Ascending aorta (tissue), 2 donors: Measurements from ENCODE around the gene DRAM1. TPM values are rescaled to one million over a fixed set of nuclear protein-coding genes. Genes with fewer than 3 reads are reported as not detected.

Experiments used
- DNase-seq, 2 donors: peaks; one replicate each; pipeline ENCODE4 v3.0.0-alpha.2; 2019; ENCODE audit warnings: low spot score in 2 of 2
- H3K27ac ChIP-seq, 2 donors: fragments of 200-600 bp; sonication (generic); one replicate each; pipeline ENCODE4 v1.5.1; 2016 to 2017; ENCODE audit warnings: mild to moderate bottlenecking in 1 of 2
- H3K27me3 ChIP-seq: fragments of 200-600 bp; sonication (generic); one replicate; pipeline ENCODE4 v1.5.1; 2017
- H3K36me3 ChIP-seq, 2 donors: fragments of 200-600 bp; sonication (generic); one replicate each; pipeline ENCODE4 v1.5.1; 2016
- H3K4me1 ChIP-seq, 2 donors: fragments of 200-600 bp; sonication (generic); one replicate each; pipeline ENCODE4 v1.5.1; 2016 to 2017; ENCODE audit warnings: mild to moderate bottlenecking in 1 of 2
- H3K4me3 ChIP-seq, 2 donors: fragments of 200-600 bp; sonication (generic); one replicate each; pipeline ENCODE4 v1.5.1; 2016 to 2017; ENCODE audit warnings: mild to moderate bottlenecking in 1 of 2
- H3K9me3 ChIP-seq, 2 donors: fragments of 200-600 bp; sonication (generic); one replicate each; pipeline ENCODE4 v1.5.1; 2016
- intact Hi-C: fragments of 100-400 bp; cut with DNase I; formaldehyde crosslinking; loops from one replicate; pipeline ENCODE4 v1.15.1; 2023
- total RNA-seq: library from RNA; depleted of rRNA; stranded (reverse); fragments of >200 nt; gene quantifications from one replicate; pipeline ENCODE4 v1.1.0, GENCODE V29; 2016
- TF ChIP-seq, protein P1 (sequence below), 3 experiments: fragments of 200-600 bp in 2 of 3; fragments of 450-650 bp in 1 of 3; sonication (generic) in 2 of 3; IDR thresholded peaks; one replicate each; pipeline ENCODE4 v1.5.1; 2016 to 2019; ENCODE audit warnings: antibody characterized with exemption in 3 of 3, mild to moderate bottlenecking in 1 of 3, moderate library complexity in 1 of 3

DRAM1 gene
- total RNA-seq, 1 donor from 2014 or later = 8.8 TPM

DNA sequence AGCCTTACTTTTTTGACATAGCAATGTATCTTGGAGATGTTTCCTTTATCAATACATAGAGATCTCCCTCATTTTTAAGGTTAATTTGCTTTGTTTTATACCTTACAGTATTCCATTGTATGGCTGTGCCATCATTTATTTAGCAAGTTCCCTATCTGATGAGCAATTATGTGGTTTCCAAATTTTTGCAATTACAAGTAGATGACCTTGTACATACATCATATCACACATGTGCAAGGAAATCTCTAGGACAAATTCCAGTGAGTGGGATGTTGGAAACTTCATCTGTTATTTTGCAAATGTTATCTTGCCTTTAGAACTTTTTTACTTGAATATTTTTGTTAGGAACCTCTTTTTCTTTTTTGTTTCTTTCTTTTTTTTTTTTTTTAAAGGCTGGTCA, 49.7 kb downstream of the DRAM1 start:
- no peaks in the 10 kb centered on the region for H3K9me3 ChIP-seq
- H3K4me1 ChIP-seq = no peaks in the 10 kb centered on the region
- TF ChIP-seq, protein P1, sequence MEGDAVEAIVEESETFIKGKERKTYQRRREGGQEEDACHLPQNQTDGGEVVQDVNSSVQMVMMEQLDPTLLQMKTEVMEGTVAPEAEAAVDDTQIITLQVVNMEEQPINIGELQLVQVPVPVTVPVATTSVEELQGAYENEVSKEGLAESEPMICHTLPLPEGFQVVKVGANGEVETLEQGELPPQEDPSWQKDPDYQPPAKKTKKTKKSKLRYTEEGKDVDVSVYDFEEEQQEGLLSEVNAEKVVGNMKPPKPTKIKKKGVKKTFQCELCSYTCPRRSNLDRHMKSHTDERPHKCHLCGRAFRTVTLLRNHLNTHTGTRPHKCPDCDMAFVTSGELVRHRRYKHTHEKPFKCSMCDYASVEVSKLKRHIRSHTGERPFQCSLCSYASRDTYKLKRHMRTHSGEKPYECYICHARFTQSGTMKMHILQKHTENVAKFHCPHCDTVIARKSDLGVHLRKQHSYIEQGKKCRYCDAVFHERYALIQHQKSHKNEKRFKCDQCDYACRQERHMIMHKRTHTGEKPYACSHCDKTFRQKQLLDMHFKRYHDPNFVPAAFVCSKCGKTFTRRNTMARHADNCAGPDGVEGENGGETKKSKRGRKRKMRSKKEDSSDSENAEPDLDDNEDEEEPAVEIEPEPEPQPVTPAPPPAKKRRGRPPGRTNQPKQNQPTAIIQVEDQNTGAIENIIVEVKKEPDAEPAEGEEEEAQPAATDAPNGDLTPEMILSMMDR (IDR thresholded peaks at IDR 0.05) = no peak
- no peaks in the 10 kb centered on the region for H3K27me3 ChIP-seq
- intact Hi-C loops = no loop called here
- no peak for DNase-seq
- no peak overlapping the region for H3K27ac ChIP-seq
- peaks cover 2 to 19% of the 10 kb centered on the region in 2 donors for H3K36me3 ChIP-seq
- H3K4me3 ChIP-seq = no peak overlapping the region

DNA sequence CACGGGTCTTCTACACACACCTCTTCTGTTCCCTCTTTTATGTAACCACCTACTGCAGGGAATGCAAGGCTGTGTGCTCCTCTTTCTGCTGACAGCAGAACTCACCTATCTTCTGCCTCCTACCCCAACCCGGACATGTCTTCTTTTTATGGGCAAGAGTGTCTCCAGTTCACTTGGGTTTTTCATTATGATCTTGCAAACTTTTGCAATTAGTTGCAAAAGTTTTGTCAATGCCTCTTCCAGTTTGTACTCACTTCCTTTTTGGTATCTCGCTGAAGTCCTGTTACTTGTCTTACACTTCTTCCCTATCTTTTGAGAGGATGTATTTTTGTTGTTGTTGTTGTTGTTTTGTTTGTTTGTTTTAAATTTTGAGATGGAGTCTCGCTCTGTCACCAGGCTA, 50.6 kb downstream of the DRAM1 start:
- Histone ChIP-seq H3K4me1 (no peaks in the 10 kb centered on the region), H3K4me3 (no peak overlapping the region), H3K27me3 (no peaks in the 10 kb centered on the region), H3K36me3 (peaks cover 0 to 10% of the 10 kb centered on the region in 2 donors), H3K27ac (no peak overlapping the region), H3K9me3 (no peaks in the 10 kb centered on the region)
- intact Hi-C loops = no loop called here
- TF ChIP-seq, protein P1 (IDR thresholded peaks at IDR 0.05) = no peak
- no peak for DNase-seq

DNA sequence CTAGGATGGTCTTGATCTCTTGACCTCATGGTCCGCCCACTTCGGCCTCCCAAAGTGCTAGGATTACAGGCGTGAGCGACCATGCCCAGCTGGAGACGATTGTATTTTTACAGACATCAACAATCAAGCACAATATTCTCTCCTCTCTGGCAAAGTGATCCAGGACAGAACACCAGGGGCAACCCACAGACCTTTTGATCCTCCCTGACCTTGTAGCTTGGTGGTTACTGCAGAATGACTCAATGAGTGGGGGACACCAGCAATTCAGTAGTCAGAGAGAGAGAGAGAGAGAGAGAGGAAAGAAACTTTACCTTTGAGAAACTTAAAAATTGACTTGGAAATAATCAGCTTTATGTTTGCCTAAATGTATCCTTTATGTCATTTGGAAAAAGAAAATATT, 51.2 kb downstream of the DRAM1 start:
- no peak overlapping the region for H3K4me3 ChIP-seq
- no peaks in the 10 kb centered on the region for H3K27me3 ChIP-seq
- intact Hi-C loops = no loop called here
- no peaks in the 10 kb centered on the region for H3K9me3 ChIP-seq
- peaks cover 0 to 5% of the 10 kb centered on the region in 2 donors for H3K36me3 ChIP-seq
- no peak overlapping the region for H3K27ac ChIP-seq
- DNase-seq = no peak
- TF ChIP-seq, protein P1 (IDR thresholded peaks at IDR 0.05) = no peak
- H3K4me1 ChIP-seq = no peaks in the 10 kb centered on the region

DNA sequence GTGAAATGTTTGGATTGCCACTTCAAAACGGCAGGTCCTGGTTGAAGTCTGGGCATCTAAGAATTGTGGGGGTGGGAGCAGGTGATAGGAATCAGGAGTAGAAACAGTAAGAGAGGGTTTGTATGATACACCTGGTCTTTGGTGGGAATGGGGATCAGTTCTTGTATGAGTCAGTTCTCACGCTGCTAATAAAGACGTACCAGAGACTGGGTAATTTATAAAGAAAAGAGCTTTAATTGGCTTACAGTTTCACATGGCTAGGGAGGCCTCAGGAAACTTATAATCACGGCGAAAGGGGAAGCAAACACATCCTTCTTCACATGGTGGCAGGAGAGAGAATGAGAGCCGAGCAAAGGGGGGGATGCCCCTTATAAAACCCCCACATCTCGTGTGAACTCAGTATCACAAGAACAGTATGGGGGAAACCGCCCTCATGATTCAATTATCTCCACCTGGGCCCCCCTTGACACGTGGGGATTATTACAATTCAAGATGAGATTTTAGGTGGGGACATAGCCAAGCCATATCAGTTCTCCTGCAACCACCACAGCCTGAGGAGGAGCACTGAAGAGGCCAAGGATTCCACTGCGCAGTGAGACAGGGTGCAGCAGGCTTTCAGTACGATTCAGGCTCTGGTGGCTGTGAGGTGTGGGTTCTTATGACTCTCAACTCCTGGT, 52.1 kb downstream of the DRAM1 start:
- Histone ChIP-seq H3K36me3 (no peaks in the 10 kb centered on the region), H3K4me1 (no peaks in the 10 kb centered on the region), H3K27me3 (no peaks in the 10 kb centered on the region), H3K9me3 (no peaks in the 10 kb centered on the region), H3K27ac (no peak overlapping the region), H3K4me3 (no peak overlapping the region)
- TF ChIP-seq, protein P1 (IDR thresholded peaks at IDR 0.05) = no peak
- DNase-seq = no peak
- intact Hi-C loops = no loop called here

DNA sequence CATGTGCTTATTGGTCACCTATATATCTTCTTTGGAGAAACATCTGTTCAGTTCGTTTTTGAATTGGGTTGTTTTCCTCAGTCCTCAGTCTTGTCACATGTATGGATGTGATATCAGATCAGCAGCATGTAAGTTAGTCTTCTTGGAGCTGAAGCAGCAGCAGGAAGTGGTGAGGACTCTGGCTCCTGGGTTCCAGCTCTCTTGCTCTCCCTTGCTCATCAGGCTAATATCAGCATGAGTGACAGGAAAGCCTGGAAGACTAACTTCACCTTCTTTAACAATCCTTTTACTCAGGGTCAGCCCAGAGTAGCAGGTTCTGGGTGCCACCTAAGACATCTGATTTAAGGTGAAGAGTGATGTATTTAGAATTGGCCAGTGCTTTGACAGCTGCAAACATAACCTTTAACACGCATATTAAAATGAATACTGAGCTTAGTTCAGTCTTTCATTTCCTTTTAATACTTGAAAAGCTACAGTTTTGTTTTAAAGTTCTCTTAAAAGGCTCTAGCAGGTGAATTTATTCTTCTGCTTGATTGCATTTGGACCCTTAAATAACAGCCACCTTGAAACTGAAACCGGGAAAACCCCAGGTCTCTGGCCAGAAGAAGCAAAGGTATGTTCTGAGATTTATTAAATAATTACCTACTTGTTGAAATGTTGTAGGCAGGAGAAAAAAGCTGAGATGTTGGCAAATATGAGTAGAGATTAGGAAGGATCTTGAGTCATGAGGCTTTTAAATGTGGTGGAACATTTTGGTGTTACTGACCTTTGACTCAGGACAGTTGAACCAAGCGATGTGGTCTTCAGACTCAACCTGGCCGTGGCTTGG, 54.3 kb downstream of the DRAM1 start:
- H3K27ac ChIP-seq = no peak overlapping the region
- TF ChIP-seq, protein P1 (IDR thresholded peaks at IDR 0.05) = no peak
- intact Hi-C loops = no loop called here
- DNase-seq = no peak
- no peak overlapping the region for H3K4me3 ChIP-seq
- H3K4me1 ChIP-seq = no peaks in the 10 kb centered on the region
- no peaks in the 10 kb centered on the region for H3K9me3 ChIP-seq
- no peaks in the 10 kb centered on the region for H3K36me3 ChIP-seq
- no peaks in the 10 kb centered on the region for H3K27me3 ChIP-seq
